Activated T-helper 9 cell treated with anti-CD3 and anti-CD28 coated beads, Interleukin-2, amount 50 U/mL, for 16 hours (primary cell): ENCODE results near the gene VILL.
A peak's percentile ranks its signal among the peaks of the same experiment; 100 is the strongest.
"Not testable (repeated sequence)": the region's sequence is repeated elsewhere in the genome, so short reads cannot be mapped to it uniquely, and the experiment has no call there.

Experiments used
- DNase-seq: peaks from one replicate; pipeline ENCODE4 v3.0.0-alpha.2; 2020; ENCODE audit warnings: low read depth

The VILL gene

GRCh38 chr3:37986479-37987314, 3.9 kb upstream of the VILL start:
- DNase-seq, result no peak

- DNase-seq, result no peak
These were observed 3.3 kb upstream of the VILL start for GRCh38 chr3:37987315-37987697.

- no peak for DNase-seq
These were observed 2.8 kb upstream of the VILL start for GRCh38 chr3:37987751-37988179.

- DNase-seq, result not testable (repeated sequence)
These were observed 2.2 kb upstream of the VILL start for GRCh38 chr3:37988376-37988775.

- DNase-seq, result no peak
These were observed 1.6 kb upstream of the VILL start for GRCh38 chr3:37988931-37989525.

GRCh38 chr3:37989821-37990480, 635 bp upstream of the VILL start:
- no peak for DNase-seq

GRCh38 chr3:37991109-37991508, 523 bp downstream of the VILL start:
- DNase-seq, result no peak

- DNase-seq, result no peak
These were observed 1.2 kb downstream of the VILL start for GRCh38 chr3:37991823-37992222.

- DNase-seq, result no peak
These were observed 1.9 kb downstream of the VILL start for GRCh38 chr3:37992271-37993066.

- DNase-seq, result no peak
These were observed 2.5 kb downstream of the VILL start for GRCh38 chr3:37993067-37993455.

- DNase-seq, result no peak
These were observed 2.9 kb downstream of the VILL start for GRCh38 chr3:37993460-37993819.

- DNase-seq, result peak; percentile 58
These were observed 3.4 kb downstream of the VILL start for GRCh38 chr3:37993820-37994638.

GRCh38 chr3:37994639-37994972, 4.0 kb downstream of the VILL start:
- DNase-seq, result no peak

GRCh38 chr3:37995652-37996641, 5.4 kb downstream of the VILL start:
- DNase-seq, result no peak

GRCh38 chr3:37996785-37997301, 6.3 kb downstream of the VILL start:
- peak; percentile 72 for DNase-seq

GRCh38 chr3:37997342-37997741, 6.8 kb downstream of the VILL start:
- no peak for DNase-seq

- DNase-seq, result no peak
These were observed 7.3 kb downstream of the VILL start for GRCh38 chr3:37997791-37998370.

- DNase-seq, result no peak
These were observed 9.2 kb downstream of the VILL start for GRCh38 chr3:37999836-38000235.

- DNase-seq, result no peak
These were observed 9.8 kb downstream of the VILL start for GRCh38 chr3:38000242-38000916.
